Measurements from ENCODE around the gene IFT88.

Gene IFT88

DNA sequence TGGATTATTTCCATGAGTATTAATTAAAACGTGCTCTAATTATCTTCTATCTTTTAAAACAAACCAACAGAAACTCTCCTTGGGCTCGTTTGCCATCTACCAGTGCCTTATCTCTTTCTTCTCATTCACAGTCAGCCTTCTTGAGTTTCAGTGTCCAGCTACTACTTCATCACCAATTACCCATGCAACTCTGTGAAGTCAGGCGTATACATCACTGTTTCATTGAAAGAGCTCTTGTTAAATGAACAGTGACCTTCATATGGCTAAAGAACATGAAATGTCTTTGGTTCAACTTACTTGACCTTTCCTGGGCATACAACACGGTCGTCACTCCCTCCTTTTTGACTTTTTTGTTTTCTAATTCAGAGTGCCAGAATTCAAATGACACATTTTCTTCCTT is 5.2 kb upstream of the IFT88 start:
- in situ Hi-C loops (cut with MboI; ENCODE audit: low pct_unique_long_range_greater_than_20kb, low sequenced_read_pairs) = no loop called here
- DNase-seq = no peak

DNA sequence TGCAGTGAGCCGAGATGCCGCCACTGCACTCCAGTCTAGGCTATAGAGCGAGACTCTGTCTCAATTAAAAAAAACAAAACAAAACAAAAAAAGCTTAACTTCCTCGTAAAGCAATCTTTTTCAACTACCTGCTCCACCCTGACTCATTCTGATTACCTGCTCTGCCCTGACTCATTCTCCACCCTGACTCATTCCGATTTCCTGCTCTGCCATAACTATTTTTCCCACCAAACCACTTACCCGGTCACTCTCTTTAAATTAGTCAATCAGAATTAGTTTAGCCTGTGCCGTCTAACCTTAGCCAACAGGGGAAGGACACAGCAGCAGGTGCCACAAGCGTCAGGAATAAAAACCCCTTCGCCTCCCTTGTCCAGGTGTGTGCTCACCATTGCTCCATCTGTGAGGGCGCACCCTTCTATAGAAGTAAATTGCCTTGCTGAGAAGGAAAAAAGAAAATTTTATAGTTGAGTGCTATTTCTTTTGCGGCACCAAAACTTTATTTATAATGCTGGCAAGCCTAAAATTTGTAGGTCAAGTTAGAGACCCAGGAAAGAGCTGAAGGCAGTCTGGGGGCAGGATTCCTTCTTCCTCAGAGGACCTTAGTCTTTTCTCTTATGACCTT is 1.7 kb upstream of the IFT88 start:
- in situ Hi-C loops (cut with MboI; ENCODE audit: low pct_unique_long_range_greater_than_20kb, low sequenced_read_pairs) = no loop called here
- DNase-seq = no peak

DNA sequence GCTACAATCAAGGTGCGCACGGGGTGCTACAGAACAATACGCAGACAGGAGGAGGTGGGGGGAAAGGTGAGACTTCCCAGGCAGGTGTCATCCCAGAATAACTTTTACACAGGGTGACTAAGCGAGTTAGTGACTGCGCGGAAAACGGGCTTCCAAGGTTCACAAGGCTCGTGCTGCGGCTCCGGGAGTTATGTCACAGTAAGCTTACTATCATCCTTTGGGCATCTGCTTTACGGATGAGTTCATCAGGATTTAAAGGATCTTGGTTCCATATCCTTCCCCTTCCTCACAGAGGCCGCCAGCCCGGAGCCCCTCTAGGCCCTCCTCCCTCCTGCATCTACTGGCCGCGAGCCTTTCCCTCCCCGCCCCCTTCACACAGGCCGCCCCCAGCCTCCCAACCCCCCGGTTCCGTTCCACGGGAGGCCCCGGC is 474 bp upstream of the IFT88 start:
- in situ Hi-C loops (cut with MboI; ENCODE audit: low pct_unique_long_range_greater_than_20kb, low sequenced_read_pairs) = no loop called here

DNA sequence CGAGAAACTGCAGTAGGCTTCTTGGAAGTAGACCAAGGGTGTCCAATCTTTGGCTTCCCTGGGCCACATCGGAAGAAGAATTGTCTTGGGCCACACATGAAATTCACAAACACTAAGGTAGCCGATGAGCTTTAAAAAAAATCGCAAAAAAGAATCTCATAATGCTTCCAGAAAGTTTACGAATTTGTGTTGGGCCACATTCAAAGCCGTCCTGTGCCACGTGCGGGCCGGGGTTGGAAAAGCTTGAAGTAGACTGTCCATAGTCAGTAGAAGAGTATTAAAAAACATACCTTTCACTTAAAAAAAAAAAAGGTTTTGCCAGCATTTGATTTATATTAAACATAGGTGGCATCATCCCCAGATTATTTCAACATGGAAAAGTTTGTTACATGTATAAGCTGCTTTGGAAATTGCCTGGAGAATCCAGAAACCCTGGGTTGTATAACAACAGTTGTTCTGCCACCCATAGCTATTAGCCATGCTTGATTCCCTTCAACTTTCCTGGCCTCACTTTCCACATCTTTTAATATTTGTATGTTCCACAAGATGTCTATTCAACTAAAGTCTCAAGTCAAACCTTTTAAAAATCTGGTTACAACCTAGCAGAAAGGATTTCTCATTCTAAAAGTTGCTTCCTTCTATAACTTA is 1.0 kb downstream of the IFT88 start:
- in situ Hi-C loops (cut with MboI; ENCODE audit: low pct_unique_long_range_greater_than_20kb, low sequenced_read_pairs) = no loop called here

More for the DNA sequence above, 474 bp upstream of the IFT88 start:
- no peak for DNase-seq

DNA sequence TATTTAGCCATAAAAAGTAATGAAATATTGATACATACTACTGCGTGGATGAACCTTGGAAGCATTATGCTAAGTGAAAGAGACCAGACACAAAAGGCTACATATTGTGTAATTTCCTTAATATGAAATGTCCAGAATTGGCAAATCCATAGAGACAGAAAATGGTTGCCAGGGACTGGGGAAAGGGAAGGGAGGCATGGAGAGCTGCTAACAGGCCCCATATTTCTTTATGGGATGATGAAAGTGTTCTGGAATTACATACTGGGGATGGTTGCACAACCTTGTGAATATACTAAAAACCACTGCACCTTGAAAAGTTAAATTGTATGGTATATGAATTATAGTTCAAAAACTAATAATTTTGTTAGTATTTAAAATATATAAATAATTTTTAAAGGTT is 3.6 kb downstream of the IFT88 start:
- DNase-seq = no peak
- in situ Hi-C loops (cut with MboI; ENCODE audit: low pct_unique_long_range_greater_than_20kb, low sequenced_read_pairs) = no loop called here

More for the DNA sequence above, 1.0 kb downstream of the IFT88 start:
- DNase-seq = no peak

DNA sequence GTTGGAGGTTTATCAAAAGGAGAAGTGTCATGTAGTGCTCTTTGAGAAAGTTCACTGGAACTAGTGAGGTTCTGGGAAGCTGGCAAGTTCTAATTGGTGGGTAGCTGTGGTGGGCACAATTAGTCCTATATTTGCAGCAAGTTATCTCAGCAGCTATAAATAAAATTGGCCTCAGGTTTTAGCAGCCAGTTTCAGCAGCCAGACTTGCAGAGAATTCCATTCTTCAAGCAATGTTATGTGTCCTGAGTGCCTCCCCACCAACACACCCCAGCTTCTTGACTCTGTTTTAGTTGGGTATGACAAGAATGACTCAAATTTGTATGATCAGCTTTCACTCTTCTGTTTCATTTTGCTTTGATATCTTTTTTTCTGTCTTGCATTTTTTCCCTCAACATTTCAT is 4.7 kb downstream of the IFT88 start:
- no peak for DNase-seq
- in situ Hi-C loops (cut with MboI; ENCODE audit: low pct_unique_long_range_greater_than_20kb, low sequenced_read_pairs) = no loop called here

DNA sequence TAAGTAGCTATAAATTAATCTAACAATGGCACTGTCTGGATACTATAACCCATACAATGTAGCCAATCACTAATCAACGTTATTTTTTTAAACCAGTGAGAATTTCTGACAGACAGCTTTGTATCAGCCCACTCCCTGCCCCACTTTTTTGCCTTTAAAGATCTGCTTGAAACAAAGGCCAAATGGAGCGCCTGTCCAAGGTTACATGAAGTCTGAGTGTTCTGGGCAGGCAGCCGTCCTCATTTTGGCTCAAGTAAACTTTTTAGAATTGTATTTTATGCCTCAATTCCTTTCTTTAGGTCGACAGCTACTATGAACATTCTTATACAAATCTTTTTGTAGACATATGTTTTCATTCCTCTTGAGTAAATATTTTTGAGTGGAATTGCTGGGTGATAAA is 6.2 kb downstream of the IFT88 start:
- in situ Hi-C loops (cut with MboI; ENCODE audit: low pct_unique_long_range_greater_than_20kb, low sequenced_read_pairs) = no loop called here
- DNase-seq = no peak

DNA sequence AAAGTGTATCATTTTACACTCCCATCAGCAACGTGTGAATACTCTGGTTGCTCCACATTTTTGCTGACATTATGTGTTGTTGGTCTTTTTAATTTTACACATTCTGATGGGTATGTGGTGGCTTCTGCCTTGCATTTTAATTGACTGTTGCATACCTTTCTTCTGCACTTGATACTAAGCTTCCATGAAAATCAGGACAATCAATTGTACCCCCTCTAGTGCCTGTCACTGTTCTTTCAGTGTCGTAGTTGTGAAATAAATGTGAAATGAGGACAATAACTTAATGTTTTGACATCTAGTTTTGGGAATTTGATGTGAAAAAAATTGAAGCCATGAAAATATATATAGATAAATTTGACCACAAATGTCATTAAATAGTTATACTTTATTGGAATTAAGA is 6.7 kb downstream of the IFT88 start:
- in situ Hi-C loops (cut with MboI; ENCODE audit: low pct_unique_long_range_greater_than_20kb, low sequenced_read_pairs) = no loop called here
- no peak for DNase-seq

DNA sequence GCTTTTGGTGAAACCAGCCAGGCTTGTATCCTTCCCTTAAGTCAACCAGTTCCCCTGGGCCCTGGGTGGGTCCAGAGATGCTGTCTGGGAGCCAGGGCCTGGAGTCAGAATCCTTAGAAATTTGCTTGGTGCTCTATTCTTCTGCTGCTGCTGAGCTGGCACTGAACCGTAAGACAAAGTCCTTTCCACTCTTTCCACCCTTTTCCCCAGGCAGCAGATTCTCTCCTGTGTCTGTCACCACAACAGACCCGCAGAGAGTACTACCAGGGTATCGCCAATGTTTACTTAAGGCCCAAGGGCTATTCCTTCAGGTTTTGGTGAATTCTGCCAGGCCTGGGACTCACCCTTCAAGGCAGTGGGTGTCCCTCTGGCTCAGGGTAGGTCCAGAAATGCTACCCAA is 12.2 kb downstream of the IFT88 start:
- DNase-seq = no peak
- in situ Hi-C loops (cut with MboI; ENCODE audit: low pct_unique_long_range_greater_than_20kb, low sequenced_read_pairs) = no loop called here

DNA sequence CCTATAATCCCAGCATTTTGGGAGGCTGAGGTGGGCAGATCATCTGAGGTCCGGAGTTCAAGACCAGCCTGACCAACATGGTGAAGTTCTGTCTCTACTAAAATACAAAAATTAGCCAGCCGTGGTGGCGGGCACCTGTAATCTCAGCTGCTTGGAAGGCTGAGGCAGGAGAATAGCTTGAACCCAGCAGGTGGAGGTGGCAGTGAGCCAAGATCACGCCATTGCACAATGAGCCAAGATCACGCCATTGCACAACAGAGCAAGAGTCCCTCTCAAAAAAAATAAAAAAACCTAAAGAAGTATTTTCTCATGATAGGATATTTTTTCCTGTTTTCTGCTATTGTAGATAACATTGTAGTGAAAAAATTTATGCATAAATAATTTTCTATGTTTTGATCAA is 13.3 kb downstream of the IFT88 start:
- in situ Hi-C loops (cut with MboI; ENCODE audit: low pct_unique_long_range_greater_than_20kb, low sequenced_read_pairs) = no loop called here

DNA sequence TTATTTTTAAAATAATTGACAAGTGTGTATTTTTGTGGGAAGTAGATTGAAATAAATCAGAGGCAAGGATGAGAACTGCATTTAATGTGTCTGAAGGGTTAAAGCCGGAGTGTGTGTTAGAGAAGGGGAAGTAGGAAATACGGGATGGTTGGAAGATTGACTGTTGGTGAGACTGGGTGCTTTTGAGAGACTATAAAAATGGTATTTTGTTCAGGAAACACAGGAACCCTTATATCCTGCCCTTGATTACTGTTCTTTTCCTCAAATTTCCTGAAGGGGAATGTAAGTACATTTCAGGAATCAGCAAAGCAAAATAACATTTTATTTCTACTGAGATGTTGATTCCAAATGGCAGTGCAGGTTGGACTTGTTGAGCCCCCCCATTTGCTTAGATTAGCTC is 15.1 kb downstream of the IFT88 start:
- peak; percentile 38 for DNase-seq
- in situ Hi-C loops (cut with MboI; ENCODE audit: low pct_unique_long_range_greater_than_20kb, low sequenced_read_pairs) = no loop called here

More for the DNA sequence above, 13.3 kb downstream of the IFT88 start:
- DNase-seq = no peak

DNA sequence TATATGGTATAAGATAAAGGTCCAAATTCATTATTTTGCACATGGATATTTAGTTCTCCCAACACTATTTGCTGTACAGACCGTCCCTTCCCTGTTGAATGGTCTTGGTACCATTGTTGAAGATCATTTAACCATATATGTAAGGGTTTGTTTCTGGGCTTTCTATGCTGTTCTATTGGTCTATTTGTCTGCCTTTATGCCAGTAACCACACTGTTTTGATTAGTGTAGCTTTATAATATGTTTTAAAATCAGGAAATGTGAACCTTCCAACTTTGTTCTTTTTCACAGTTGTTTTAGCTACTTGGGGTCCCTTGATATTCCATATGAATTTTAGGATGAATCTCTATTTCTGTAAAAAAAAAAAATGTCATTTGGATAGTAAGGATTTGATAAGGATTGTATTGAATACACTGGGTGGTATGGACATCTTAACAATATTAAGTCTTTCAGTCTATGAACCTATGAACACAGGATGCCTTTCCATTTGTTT is 16.9 kb downstream of the IFT88 start:
- in situ Hi-C loops (cut with MboI; ENCODE audit: low pct_unique_long_range_greater_than_20kb, low sequenced_read_pairs) = no loop called here

DNA sequence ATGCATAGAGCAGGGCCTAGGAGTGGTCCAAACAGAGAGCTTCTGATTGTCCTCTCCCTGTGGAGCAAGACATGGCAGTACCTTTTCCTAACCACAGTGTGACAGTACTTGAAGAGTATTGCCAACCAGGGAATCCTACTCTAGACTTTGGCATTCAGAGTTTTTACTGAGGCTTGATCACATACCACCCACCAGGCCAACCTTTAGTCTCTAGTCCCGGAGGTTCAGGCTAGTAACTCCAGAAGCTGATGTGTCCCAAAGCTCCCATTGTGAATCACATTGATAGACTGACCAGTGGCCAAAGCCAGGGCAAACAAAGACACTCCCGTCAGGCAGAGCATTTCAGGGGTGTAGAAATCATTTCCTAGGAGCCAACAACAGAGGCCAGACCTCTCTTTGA is 18.4 kb downstream of the IFT88 start:
- DNase-seq = no peak
- in situ Hi-C loops (cut with MboI; ENCODE audit: low pct_unique_long_range_greater_than_20kb, low sequenced_read_pairs) = no loop called here

More for the DNA sequence above, 16.9 kb downstream of the IFT88 start:
- DNase-seq = no peak

DNA sequence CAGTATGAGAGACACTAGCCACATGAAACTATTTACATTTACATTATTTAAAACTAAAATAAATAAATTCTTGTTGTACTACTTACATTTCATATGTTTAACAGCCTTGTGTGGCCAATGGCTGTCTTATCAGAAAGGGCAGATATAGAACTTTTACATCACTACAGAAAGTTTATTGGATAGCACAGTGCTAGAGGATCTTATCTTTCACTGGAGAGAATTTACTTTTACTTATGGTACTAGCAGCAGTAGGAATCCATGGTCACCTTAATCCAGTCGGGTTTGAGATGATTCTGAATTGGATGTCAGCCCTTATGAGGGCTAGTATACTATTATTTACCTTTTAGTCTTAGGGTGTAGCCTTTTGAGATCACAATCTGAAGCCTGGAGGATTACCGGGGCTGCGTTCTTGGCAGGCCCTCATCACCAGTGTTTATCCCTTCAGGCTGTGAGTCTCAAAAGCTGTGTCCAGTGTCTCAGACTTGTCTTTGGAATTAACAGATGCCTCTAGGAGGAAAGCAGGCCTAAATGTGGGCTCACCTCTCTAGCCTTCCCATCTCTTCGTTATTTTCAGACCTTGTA is 21.7 kb downstream of the IFT88 start:
- no peak for DNase-seq
- in situ Hi-C loops (cut with MboI; ENCODE audit: low pct_unique_long_range_greater_than_20kb, low sequenced_read_pairs) = no loop called here

DNA sequence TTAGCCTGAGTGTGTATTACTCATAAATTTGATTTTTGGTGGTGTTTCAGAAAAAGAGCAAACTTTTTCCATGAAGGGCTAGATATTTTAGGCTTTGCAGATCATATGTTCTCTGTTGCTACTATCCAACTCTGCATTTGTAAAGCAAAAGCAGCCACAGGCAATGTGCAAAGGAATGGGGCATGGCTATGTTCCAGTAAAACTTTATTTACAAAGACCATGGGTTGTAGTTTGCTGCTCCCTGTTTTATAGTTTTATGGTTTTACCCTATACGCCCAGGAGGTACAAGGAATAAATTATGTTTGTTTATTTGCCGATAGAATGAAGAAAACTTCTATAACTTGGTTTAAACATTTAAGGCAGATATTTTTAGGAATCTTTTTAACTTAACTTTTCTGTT is 23.6 kb downstream of the IFT88 start:
- in situ Hi-C loops (cut with MboI; ENCODE audit: low pct_unique_long_range_greater_than_20kb, low sequenced_read_pairs) = no loop called here
- no peak for DNase-seq

DNA sequence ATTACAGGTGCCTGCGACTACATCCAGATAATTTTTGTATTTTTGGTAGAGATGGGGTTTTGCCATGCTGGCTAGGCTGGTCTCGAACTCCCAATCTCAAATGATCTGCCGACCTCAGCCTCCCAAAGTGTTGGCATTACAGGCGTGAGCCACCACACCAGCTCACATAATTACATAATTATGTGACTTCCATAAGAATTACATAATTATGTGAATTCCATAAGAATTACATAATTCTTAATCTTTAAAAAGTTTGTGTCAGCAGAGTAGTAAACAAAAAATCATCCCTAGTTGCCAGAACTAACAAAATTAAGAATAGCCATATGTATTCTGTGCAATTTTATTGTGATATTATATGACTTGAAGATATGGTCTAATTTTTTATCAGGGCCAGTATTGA is 25.6 kb downstream of the IFT88 start:
- no peak for DNase-seq
- in situ Hi-C loops (cut with MboI; ENCODE audit: low pct_unique_long_range_greater_than_20kb, low sequenced_read_pairs) = no loop called here

DNA sequence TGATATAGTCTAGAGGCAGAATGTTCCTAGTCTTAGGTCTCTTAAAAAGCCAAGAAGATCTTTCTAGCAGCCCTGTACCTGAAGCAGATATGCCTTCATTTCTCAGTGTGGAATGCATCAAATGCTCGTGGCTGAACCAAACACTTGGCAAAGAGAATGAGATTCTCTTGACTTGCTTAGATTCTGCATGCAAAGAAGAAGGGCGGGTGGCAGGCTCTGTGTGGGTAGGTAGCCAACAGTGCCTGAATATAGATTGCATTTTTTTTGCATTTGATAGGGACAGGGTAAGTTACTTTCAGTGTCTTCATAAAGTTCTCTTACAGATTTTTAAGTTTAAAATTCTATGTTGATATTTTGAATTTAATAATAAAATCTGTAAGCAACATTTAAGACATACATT is 27.3 kb downstream of the IFT88 start:
- in situ Hi-C loops (cut with MboI; ENCODE audit: low pct_unique_long_range_greater_than_20kb, low sequenced_read_pairs) = no loop called here
- DNase-seq = no peak

DNA sequence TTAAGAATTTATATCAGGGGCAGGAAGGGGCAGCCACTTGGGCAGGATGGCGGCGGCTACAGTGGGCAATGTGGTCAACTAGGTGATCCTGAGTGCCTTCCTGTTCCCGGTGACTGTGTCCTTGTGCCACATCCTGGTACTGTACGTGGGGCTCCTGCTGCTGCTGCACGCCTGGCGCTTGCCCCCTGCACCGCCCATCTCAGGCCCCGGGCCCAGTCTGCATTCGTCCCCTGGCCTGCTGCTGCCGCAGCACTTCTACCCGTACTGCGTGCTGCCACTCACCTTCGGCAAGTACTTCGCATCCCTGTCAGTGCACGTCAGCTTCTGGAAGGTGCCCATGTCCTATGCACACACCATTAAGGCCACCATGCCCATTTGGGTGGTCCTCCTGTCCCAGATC is 40.1 kb downstream of the IFT88 start:
- in situ Hi-C loops (cut with MboI; ENCODE audit: low pct_unique_long_range_greater_than_20kb, low sequenced_read_pairs) = no loop called here
- no peak for DNase-seq

DNA sequence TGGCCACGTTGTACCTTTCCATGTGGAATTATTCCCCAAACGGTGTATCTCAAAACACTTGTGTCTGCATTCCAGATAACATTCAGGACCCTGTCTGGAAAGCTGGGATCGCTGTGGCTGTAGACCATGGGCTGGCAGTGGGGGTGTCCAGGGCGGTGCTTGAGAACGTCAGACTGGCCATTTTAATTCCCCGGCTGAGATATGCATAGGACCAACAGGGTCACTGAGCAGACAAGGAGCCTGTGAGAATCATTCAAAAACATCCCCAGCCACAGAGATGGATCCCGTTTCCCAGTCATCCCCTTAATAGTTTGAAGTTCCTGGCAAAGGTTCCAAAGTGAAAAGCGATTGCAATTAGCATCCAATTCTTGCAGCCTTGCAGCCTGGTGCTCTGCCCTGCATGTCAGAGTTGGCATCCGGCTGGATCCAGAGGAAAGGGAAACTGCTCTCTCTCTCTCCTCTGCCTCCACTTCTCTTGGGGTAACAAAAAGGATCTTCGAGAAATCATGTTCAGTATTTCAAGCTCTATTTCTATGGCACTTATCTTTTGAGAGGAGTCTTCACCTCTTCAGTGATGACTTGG is 41.6 kb downstream of the IFT88 start:
- no peak for DNase-seq
- in situ Hi-C loops (cut with MboI; ENCODE audit: low pct_unique_long_range_greater_than_20kb, low sequenced_read_pairs) = no loop called here

DNA sequence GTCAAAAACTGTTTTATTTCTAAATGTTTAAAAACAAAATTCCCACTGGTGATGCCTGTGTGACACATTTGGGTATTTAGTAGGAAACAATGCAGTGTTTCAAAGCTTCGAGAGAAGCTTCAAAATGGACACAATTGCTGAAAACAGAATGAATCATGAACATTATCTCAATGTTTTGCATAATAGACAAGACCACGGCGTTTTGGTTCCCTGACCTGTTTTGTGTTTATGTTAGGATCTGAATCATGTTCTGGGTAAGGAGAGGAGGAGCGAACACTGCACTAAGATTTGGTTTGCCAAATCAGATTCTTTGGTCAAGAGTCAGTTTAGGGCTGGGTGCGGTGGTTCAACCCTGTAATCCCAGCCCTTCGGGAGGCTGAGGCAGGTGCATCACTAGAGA is 42.2 kb downstream of the IFT88 start:
- no peak for DNase-seq
- in situ Hi-C loops (cut with MboI; ENCODE audit: low pct_unique_long_range_greater_than_20kb, low sequenced_read_pairs) = no loop called here

Data from KBM-7 (cell line).